ENCODE measurements around the gene CFAP70. TPM values are rescaled to one million over a fixed set of nuclear protein-coding genes. Genes with fewer than 3 reads are reported as not detected.

The CFAP70 gene
- total RNA-seq, 1 experiment from 2014 or later = 0.24 TPM

DNA sequence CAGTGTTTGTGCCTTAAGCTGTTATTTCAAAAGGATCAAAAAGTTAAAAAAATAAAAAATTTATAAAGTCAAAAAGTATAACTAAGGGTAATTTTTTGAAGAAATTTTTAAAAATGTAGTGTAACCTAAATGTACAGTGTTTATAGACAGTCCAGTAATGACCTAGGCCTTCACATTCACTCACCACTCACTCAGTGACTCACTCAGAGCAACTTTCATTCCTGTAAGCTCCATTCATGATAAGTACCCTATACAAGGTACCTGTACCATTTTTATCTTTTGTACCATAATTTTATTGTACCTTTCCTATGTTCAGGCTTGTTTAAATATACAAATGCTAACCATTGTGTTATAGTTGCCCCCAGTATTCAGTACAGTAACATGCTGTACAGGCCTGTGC lies 133.1 kb downstream of the CFAP70 start:
- H3K9me3 Mint-ChIP-seq = no peaks in the 10 kb centered on the region

More for the DNA sequence above, 133.1 kb downstream of the CFAP70 start:
- Histone ChIP-seq H3K23ac (ENCODE audit: insufficient read length, low read depth, low read length) (no peak overlapping the region), H2BK20ac (ENCODE audit: low read depth, low read length, poor library complexity, severe bottlenecking) (no peak overlapping the region), H2AFZ (ENCODE audit: low read length) (no peak overlapping the region), H4K20me1 (ENCODE audit: control insufficient read depth, insufficient read depth, insufficient read length) (no peaks in the 10 kb centered on the region), H2BK5ac (ENCODE audit: insufficient read length, low read length) (no peak overlapping the region), H3K56ac (ENCODE audit: insufficient read length, low read depth, low read length) (no peak overlapping the region), H3K27me3 (ENCODE audit: insufficient read depth, low read length) (no peaks in the 10 kb centered on the region), H3K4me1 (ENCODE audit: insufficient read depth, low read length) (no peaks in the 10 kb centered on the region), H4K5ac (ENCODE audit: insufficient read length, low read depth, low read length) (no peak overlapping the region), H2BK15ac (ENCODE audit: low read depth, low read length) (no peak overlapping the region), H3K14ac (ENCODE audit: insufficient read depth, low read length) (no peak overlapping the region), H3K79me2 (ENCODE audit: insufficient read depth, low read length) (no peaks in the 10 kb centered on the region; the same call in 1 of the 2 replicates), H3K9ac (ENCODE audit: extremely low read depth, insufficient read length, low read length) (no peak overlapping the region), H3K18ac (ENCODE audit: insufficient read length, low read depth, low read length) (no peak overlapping the region), H2BK120ac (ENCODE audit: low read depth, low read length, poor library complexity, severe bottlenecking) (no peak overlapping the region), H3K27ac (ENCODE audit: insufficient read length, low read depth, low read length) (no peak overlapping the region), H3K79me1 (ENCODE audit: insufficient read depth, low read depth, low read length, poor library complexity, severe bottlenecking) (no peaks in the 10 kb centered on the region), H3K23me2 (ENCODE audit: insufficient read length, low read depth, low read length, poor library complexity, severe bottlenecking) (no peaks in the 10 kb centered on the region), H4K8ac (replicated peaks; ENCODE audit: insufficient read length, low read depth, low read length) (no peak overlapping the region), H2AK5ac (ENCODE audit: insufficient read length, low read length) (no peak overlapping the region), H3K4me2 (ENCODE audit: insufficient read depth, insufficient read length, low read length) (no peak overlapping the region), H3K4ac (ENCODE audit: low read depth, low read length) (no peak overlapping the region), H2BK12ac (ENCODE audit: insufficient read length, low read depth, low read length) (no peak overlapping the region), H3K9me3 (ENCODE audit: control insufficient read depth, low read depth, low read length) (no peaks in the 10 kb centered on the region), H3T11ph (ENCODE audit: low read length) (no peak overlapping the region), H4K91ac (ENCODE audit: insufficient read length, low read depth, low read length) (no peak overlapping the region)
- no peak overlapping the region for H3K4me3 Mint-ChIP-seq
- TF ChIP-seq, protein P1, sequence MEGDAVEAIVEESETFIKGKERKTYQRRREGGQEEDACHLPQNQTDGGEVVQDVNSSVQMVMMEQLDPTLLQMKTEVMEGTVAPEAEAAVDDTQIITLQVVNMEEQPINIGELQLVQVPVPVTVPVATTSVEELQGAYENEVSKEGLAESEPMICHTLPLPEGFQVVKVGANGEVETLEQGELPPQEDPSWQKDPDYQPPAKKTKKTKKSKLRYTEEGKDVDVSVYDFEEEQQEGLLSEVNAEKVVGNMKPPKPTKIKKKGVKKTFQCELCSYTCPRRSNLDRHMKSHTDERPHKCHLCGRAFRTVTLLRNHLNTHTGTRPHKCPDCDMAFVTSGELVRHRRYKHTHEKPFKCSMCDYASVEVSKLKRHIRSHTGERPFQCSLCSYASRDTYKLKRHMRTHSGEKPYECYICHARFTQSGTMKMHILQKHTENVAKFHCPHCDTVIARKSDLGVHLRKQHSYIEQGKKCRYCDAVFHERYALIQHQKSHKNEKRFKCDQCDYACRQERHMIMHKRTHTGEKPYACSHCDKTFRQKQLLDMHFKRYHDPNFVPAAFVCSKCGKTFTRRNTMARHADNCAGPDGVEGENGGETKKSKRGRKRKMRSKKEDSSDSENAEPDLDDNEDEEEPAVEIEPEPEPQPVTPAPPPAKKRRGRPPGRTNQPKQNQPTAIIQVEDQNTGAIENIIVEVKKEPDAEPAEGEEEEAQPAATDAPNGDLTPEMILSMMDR (conservative IDR thresholded peaks at IDR 0.05) = no peak
- no peaks in the 10 kb centered on the region for H3K27me3 Mint-ChIP-seq (ENCODE audit: low read depth)
- DNase-seq = no peak
- no peaks in the 10 kb centered on the region; a peak in 1 of 7 replicates for H3K36me3 Mint-ChIP-seq (ENCODE audit: insufficient read depth in 1 of 3, low read depth in 3 of 3)
- no peaks in the 10 kb centered on the region for H3K4me1 Mint-ChIP-seq
- H3K27ac Mint-ChIP-seq = no peak overlapping the region

All from H9 (cell line).